AG09319 (cell line): ENCODE results near the gene MAP2K5.

Experiments used
- DNase-seq: peaks from one replicate; pipeline ENCODE4 v3.0.0-alpha.2; 2010; ENCODE audit warnings: low read depth; ENCODE audit errors: extremely low read depth
- TF ChIP-seq, protein P1 (sequence below): IDR thresholded peaks from 2 replicates; pipeline ENCODE4 v1.5.1; 2011; ENCODE audit warnings: low read depth, mild to moderate bottlenecking, inconsistent platforms, low read length, moderate library complexity

The MAP2K5 gene

DNA sequence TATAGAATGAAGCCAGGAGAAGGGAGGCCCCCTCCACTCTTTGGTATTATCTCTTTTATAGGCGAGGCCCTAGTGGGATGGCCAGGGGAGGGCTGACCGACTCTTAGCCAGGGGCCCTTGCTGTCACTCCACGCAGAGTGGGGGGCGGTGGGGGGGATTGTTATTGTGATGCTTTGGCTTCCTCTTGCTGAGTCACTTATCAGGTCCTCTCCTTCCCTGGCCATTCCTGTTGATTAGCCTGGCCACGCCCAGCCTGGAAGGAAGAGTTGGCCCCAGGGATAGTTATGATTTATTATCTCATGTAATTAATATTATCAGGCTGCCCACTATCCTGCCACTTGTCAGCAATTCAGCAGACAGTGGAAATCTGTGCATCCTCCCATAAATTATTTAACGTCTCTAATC, 257.3 kb downstream of the MAP2K5 start:
- no peak for DNase-seq
- TF ChIP-seq, protein P1, sequence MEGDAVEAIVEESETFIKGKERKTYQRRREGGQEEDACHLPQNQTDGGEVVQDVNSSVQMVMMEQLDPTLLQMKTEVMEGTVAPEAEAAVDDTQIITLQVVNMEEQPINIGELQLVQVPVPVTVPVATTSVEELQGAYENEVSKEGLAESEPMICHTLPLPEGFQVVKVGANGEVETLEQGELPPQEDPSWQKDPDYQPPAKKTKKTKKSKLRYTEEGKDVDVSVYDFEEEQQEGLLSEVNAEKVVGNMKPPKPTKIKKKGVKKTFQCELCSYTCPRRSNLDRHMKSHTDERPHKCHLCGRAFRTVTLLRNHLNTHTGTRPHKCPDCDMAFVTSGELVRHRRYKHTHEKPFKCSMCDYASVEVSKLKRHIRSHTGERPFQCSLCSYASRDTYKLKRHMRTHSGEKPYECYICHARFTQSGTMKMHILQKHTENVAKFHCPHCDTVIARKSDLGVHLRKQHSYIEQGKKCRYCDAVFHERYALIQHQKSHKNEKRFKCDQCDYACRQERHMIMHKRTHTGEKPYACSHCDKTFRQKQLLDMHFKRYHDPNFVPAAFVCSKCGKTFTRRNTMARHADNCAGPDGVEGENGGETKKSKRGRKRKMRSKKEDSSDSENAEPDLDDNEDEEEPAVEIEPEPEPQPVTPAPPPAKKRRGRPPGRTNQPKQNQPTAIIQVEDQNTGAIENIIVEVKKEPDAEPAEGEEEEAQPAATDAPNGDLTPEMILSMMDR, result no peak

GRCh38 chr15:67801142-67801541, 258.6 kb downstream of the MAP2K5 start:
- TF ChIP-seq, protein P1, result no peak

GRCh38 chr15:67801926-67802914, 259.7 kb downstream of the MAP2K5 start:
- TF ChIP-seq, protein P1, result no peak
- DNase-seq, result no peak

More at GRCh38 chr15:67801142-67801541, 258.6 kb downstream of the MAP2K5 start:
- DNase-seq, result no peak

- TF ChIP-seq, protein P1, result no peak
- no peak for DNase-seq
These were observed 260.8 kb downstream of the MAP2K5 start for GRCh38 chr15:67803299-67803698.

GRCh38 chr15:67803996-67804843, 261.7 kb downstream of the MAP2K5 start:
- no peak for DNase-seq
- TF ChIP-seq, protein P1, result no peak

DNA sequence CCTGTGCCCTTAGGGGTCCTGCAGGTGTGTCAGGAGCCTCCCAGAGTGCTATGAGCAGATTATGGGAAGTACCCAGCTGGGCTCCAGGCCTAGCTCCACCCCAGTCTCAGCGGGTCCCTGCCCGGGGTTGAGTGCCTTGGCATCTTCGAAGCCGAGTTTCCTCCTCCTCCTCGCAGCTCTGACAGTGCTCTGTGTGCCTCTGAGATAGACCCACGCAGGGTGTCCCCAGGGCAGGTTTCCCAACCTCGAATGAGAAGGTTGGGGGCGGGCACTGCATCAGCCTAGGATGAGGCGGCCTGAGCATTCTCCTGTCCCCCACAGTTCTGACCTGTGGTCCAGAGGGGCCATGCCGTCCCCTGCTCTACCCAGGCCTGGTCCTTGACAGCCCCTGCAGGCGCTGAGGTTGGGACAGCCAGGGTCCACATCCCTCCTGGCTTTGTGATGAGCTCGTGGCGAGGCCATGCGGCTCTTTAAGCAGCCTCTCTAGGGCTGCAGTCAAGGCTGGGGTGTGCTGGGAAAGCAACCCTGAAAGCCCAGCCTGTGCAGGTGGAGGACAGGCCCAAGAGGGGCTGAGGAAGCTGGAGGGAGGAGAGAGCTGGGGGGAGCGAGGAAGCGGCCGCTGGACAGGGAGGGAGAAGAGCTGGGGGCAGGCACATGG, 262.6 kb downstream of the MAP2K5 start:
- no peak for DNase-seq
- TF ChIP-seq, protein P1, result no peak
